GM12878 (cell line): Measurements from ENCODE around the gene CHURC1. TPM values are rescaled to one million over a fixed set of nuclear protein-coding genes. Genes with fewer than 3 reads are reported as not detected.

ENCODE experiments used
- ATAC-seq: fragments of 200-7000 bp; cut with Tn5 transposase; 3 replicates; pipeline ENCODE4 v1.9.1; 2020; ENCODE audit warnings: mild to moderate bottlenecking, moderate library complexity
- BruUV-seq: library from RNA; stranded (reverse); fragments of 400-500 nt; replicated peaks from 2 replicates; lab custom pipeline; 2021; lab: Mats Ljungman, UMichigan
- CTCF ChIA-PET: fragments of 300-600 bp; sonication (Branson Sonifier 250); formaldehyde crosslinking; extraction: SDS; loops from one replicate; lab custom pipeline; 2021; ENCODE audit warnings: inconsistent platforms; lab: Yijun Ruan, JAX
- POLR2A ChIA-PET: fragments of 350-600 bp; formaldehyde crosslinking; extraction: SDS; loops from one replicate; lab custom pipeline; 2021; ENCODE audit warnings: inconsistent platforms; lab: Charles Lee
- RAD21 ChIA-PET: fragments of 300-600 bp; sonication (Branson Sonifier 250); formaldehyde crosslinking; loops from one replicate; lab custom pipeline; 2023; ENCODE audit warnings: antibody characterized with exemption; ENCODE audit not compliant: unreplicated experiment; lab: Charles Lee
- SMC1A ChIA-PET: fragments of 300-600 bp; sonication (Branson Sonifier 250); formaldehyde crosslinking; loops from one replicate; lab custom pipeline; 2023; ENCODE audit not compliant: unreplicated experiment, uncharacterized antibody; lab: Charles Lee
- DNase-seq: peaks from one replicate; pipeline ENCODE4 v3.0.0-alpha.2; 2011; ENCODE audit warnings: low read depth, low spot score
- FAIRE-seq: peaks from 3 replicates; lab custom pipeline; 2011; peaks lifted over from hg19 to GRCh38; lab: Jason Lieb, UNC
- H2AFZ ChIP-seq: 2 replicates; pipeline ENCODE4 v1.6.0; 2011; ENCODE audit warnings: low read depth, low read length, control low read depth; ENCODE audit not compliant: control insufficient read depth
- H3K27ac ChIP-seq: 2 replicates; pipeline ENCODE4 v1.5.1; 2011; ENCODE audit warnings: control low read depth; ENCODE audit not compliant: control insufficient read depth, insufficient read depth
- H3K27me3 ChIP-seq, 2 experiments: replicated peaks in 1 of 2; 2 replicates each; pipeline versions ENCODE4 v1.6.0 to v1.6.1; 2011; ENCODE audit warnings: low read length in 1 of 2; ENCODE audit not compliant: control insufficient read depth in 2 of 2, insufficient read depth in 2 of 2
- H3K36me3 ChIP-seq, 2 experiments: 2 replicates each; pipeline ENCODE4 v1.5.1; 2011; ENCODE audit warnings: low read length in 1 of 2; ENCODE audit not compliant: control insufficient read depth in 2 of 2, insufficient read depth in 2 of 2
- H3K4me1 ChIP-seq: 2 replicates; pipeline ENCODE4 v1.6.1; 2011; ENCODE audit warnings: mild to moderate bottlenecking, low read length, moderate library complexity, mixed read lengths; ENCODE audit not compliant: control insufficient read depth, insufficient read depth
- H3K4me2 ChIP-seq: 2 replicates; pipeline ENCODE4 v1.6.0; 2011; ENCODE audit warnings: control low read depth; ENCODE audit not compliant: control insufficient read depth, insufficient read depth
- H3K4me3 ChIP-seq: fragments of 200-600 bp; sonication (generic); 2 replicates; pipeline ENCODE4 v1.5.1; 2016
- H3K79me2 ChIP-seq: 2 replicates; pipeline ENCODE4 v1.6.0; 2011; ENCODE audit warnings: low read length; ENCODE audit not compliant: control insufficient read depth, insufficient read depth
- H3K9ac ChIP-seq: 2 replicates; pipeline ENCODE4 v1.8.0; 2011; ENCODE audit warnings: low read length, control low read depth, mixed read lengths; ENCODE audit not compliant: control insufficient read depth, insufficient read depth
- H3K9me3 ChIP-seq: replicated peaks from 3 replicates; pipeline ENCODE4 v1.5.1; 2011; ENCODE audit warnings: mild to moderate bottlenecking, low read length; ENCODE audit not compliant: control insufficient read depth, insufficient read depth
- H4K20me1 ChIP-seq: 2 replicates; pipeline ENCODE4 v1.6.0; 2011; ENCODE audit not compliant: control insufficient read depth, insufficient read depth
- CEBPB ChIP-seq, 2 experiments: fragments of 150-350 bp in 1 of 2; IDR thresholded peaks; 2 replicates each; pipeline ENCODE4 v1.6.1; 2012 to 2014; ENCODE audit warnings: low read depth in 2 of 2, low read length in 2 of 2, borderline replicate concordance in 1 of 2, inconsistent platforms in 1 of 2
- CTCF ChIP-seq, 3 experiments: IDR thresholded peaks in 2 of 3; conservative IDR thresholded peaks in 1 of 3; 2 replicates each; pipeline ENCODE4 v1.5.1; 2011; ENCODE audit warnings: low read depth in 3 of 3, low read length in 3 of 3, mild to moderate bottlenecking in 3 of 3, control low read depth in 2 of 3, moderate library complexity in 2 of 3, inconsistent platforms in 1 of 3, mixed read lengths in 1 of 3; ENCODE audit not compliant: control insufficient read depth in 2 of 3, insufficient read depth in 1 of 3; ENCODE audit errors: extremely low read depth in 1 of 3
- MEF2B ChIP-seq: fragments of 450-650 bp; IDR thresholded peaks from 2 replicates; pipeline ENCODE4 v1.6.1; 2018; ENCODE audit warnings: mild to moderate bottlenecking, moderate library complexity; ENCODE audit not compliant: partially characterized antibody, poor library complexity, severe bottlenecking
- MLLT1 ChIP-seq: fragments of 450-650 bp; IDR thresholded peaks from 2 replicates; pipeline ENCODE4 v1.6.1; 2016; ENCODE audit warnings: mild to moderate bottlenecking
- MYC ChIP-seq: IDR thresholded peaks from 2 replicates; pipeline ENCODE4 v1.6.1; 2011; ENCODE audit warnings: mild to moderate bottlenecking, low read length, moderate library complexity, inconsistent platforms; ENCODE audit not compliant: insufficient read depth, insufficient replicate concordance, insufficient read length, severe bottlenecking
- NR2F1 ChIP-seq: fragments of 450-650 bp; conservative IDR thresholded peaks from 2 replicates; pipeline ENCODE4 v1.6.1; 2017; ENCODE audit warnings: mild to moderate bottlenecking
- STAT3 ChIP-seq: IDR thresholded peaks from 2 replicates; pipeline ENCODE4 v1.6.1; 2011; ENCODE audit warnings: low read depth, low read length, improper control_type of control experiment
- SUZ12 ChIP-seq: fragments of 200-600 bp; sonication (generic); IDR thresholded peaks from one replicate; pipeline ENCODE4 v1.6.1; 2018; ENCODE audit warnings: antibody characterized with exemption, mild to moderate bottlenecking; ENCODE audit not compliant: unreplicated experiment
- WGBS: methylation state at CpG from one replicate; pipeline ENCODE4 v1.1.6; 2016; ENCODE audit warnings: low lambda C conversion rate; ENCODE audit not compliant: insufficient replicate concordance, insufficient coverage; ENCODE audit errors: missing lambda C conversion rate; 5-methylcytosine and 5-hydroxymethylcytosine counted together
- in situ Hi-C: fragments of 300-500 bp; cut with MboI; formaldehyde crosslinking; loops from 9 replicates; pipeline ENCODE4 v1.14.3; 2018; ENCODE audit warnings: mixed read lengths
- intact Hi-C: fragments of 100-400 bp; cut with micrococcal nuclease; formaldehyde crosslinking; loops from one replicate; pipeline ENCODE4 v1.14.2; 2022; ENCODE audit not compliant: unreplicated experiment
- polyA plus RNA-seq, 11 experiments: library from polyadenylated mRNA; depleted of rRNA in 4 of 11; unstranded in 6 of 11; stranded (reverse) in 5 of 11; fragments of >200 nt; fragmentation: Nextera tagmentation in 4 of 11; fragmentation: Illumina TruSeq in 1 of 11; extraction: Ambion mirVana in 4 of 11; extraction: Trizol in 1 of 11; gene quantifications; 1 replicate in 1 of 11; 2 replicates in 10 of 11; pipeline versions ENCODE4 v1.2.1 to v1.2.3, GENCODE V29; 2011 to 2016; ENCODE audit warnings: inconsistent platforms in 2 of 11, missing spikeins in 2 of 11, low read depth in 1 of 11
- total RNA-seq, 4 experiments: library from RNA; depleted of rRNA in 3 of 4; stranded (reverse); fragments of >200 nt in 3 of 4; fragmentation: Illumina TruSeq in 1 of 4; extraction: Trizol in 1 of 4; gene quantifications; 2 replicates each; pipeline versions ENCODE4 v1.2.1 to v1.2.3, GENCODE V29; 2013 to 2021
- TF ChIP-seq, protein P1 (sequence below): fragments of 450-650 bp; IDR thresholded peaks from 2 replicates; pipeline ENCODE4 v1.6.1; 2017; ENCODE audit warnings: mild to moderate bottlenecking, low read depth, inconsistent platforms; ENCODE audit not compliant: poor library complexity, severe bottlenecking

CHURC1 gene
- total and polyA plus RNA-seq, 10 of the 15 experiments (the other 5 are each of a cell fraction or from before 2014, with no cell fraction given): 41.0 to 421 (median 140) TPM

- TF ChIP-seq NR2F1: no peak
- TF ChIP-seq, all 136 proteins: peak for 0
These were observed 26.2 kb downstream of the CHURC1 start (continued) for GRCh38 chr14:64940336-64940910.

- no peak within 1 kb of the TSS for H2AFZ ChIP-seq
- WGBS: 95% methylated on average over 12 of the region's 13 CpGs
- no peak within 1 kb of the TSS for H3K4me3 ChIP-seq
- FAIRE-seq (no peak), DNase-seq (no peak), ATAC-seq (no peak)
- intact Hi-C loops (no loop called here), in situ Hi-C loops (no loop called here)
- POLR2A ChIA-PET: no interaction called here
- no peaks in the 10 kb centered on the region for H3K79me2 ChIP-seq
- H3K36me3 ChIP-seq: peaks cover 0 to 4% of the 10 kb centered on the region in 2 experiments; a peak in 2 of 4 replicates
- no peak within 1 kb of the TSS for H3K9ac ChIP-seq
- no peaks in the 10 kb centered on the region for H4K20me1 ChIP-seq
- no peaks in the 10 kb centered on the region for H3K27me3 ChIP-seq
- SMC1A ChIA-PET: interaction anchor here (1.0 kb wide), 1 partner anchor 18 kb away, joined by 3 read pairs; no protein-coding TSS in a partner anchor
- no peak for TF ChIP-seq STAT3
- TF ChIP-seq MYC: no peak
- no peak for TF ChIP-seq CTCF (IDR thresholded peaks at IDR 0.05 in 2 of 3, conservative IDR thresholded peaks at IDR 0.05 in 1 of 3; ENCODE audit: control insufficient read depth in 2 of 3, extremely low read depth in 1 of 3, insufficient read depth in 1 of 3, low read depth in 3 of 3, low read length in 3 of 3)
- TF ChIP-seq MLLT1: no peak
- TF ChIP-seq, protein P1, sequence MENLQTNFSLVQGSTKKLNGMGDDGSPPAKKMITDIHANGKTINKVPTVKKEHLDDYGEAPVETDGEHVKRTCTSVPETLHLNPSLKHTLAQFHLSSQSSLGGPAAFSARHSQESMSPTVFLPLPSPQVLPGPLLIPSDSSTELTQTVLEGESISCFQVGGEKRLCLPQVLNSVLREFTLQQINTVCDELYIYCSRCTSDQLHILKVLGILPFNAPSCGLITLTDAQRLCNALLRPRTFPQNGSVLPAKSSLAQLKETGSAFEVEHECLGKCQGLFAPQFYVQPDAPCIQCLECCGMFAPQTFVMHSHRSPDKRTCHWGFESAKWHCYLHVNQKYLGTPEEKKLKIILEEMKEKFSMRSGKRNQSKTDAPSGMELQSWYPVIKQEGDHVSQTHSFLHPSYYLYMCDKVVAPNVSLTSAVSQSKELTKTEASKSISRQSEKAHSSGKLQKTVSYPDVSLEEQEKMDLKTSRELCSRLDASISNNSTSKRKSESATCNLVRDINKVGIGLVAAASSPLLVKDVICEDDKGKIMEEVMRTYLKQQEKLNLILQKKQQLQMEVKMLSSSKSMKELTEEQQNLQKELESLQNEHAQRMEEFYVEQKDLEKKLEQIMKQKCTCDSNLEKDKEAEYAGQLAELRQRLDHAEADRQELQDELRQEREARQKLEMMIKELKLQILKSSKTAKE: no peak
- TF ChIP-seq MEF2B: no peak
- no peak for TF ChIP-seq SUZ12
- TF ChIP-seq CEBPB (IDR thresholded peaks at IDR 0.05; ENCODE audit: borderline replicate concordance in 1 of 2, low read depth in 2 of 2, low read length in 2 of 2): no peak
- no TSS peak for BruUV-seq
- no peaks in the 10 kb centered on the region for H3K4me1 ChIP-seq
- H3K27ac ChIP-seq: no peak within 1 kb of the TSS
- CTCF ChIA-PET: interaction anchor here (1.4 kb wide), 1 partner anchor 11 kb away, joined by 5 read pairs; no protein-coding TSS in a partner anchor
- no peaks in the 10 kb centered on the region for H3K9me3 ChIP-seq
- H3K4me2 ChIP-seq: no peak within 1 kb of the TSS
- RAD21 ChIA-PET: no interaction called here
These were observed 28.4 kb downstream of the CHURC1 start, which contains the start of gene GPX2 for GRCh38 chr14:64942531-64943111. Gene GPX2 (minus strand): TSS chr14:64942745. CDS start chr14:64942726, 19 bp downstream.
